Measurements from ENCODE around the gene KCNJ1.
A peak's percentile ranks its signal among the peaks of the same experiment; 100 is the strongest.

The KCNJ1 gene

GRCh38 chr11:128901653-128902514 is 34.8 kb upstream of the KCNJ1 start:
- DNase-seq, result no peak

- no peak for DNase-seq
Measured at GRCh38 chr11:128900468-128900867, 33.4 kb upstream of the KCNJ1 start.

- DNase-seq, result no peak
Measured at GRCh38 chr11:128898580-128899344, 31.7 kb upstream of the KCNJ1 start.

GRCh38 chr11:128897826-128898225 is 30.7 kb upstream of the KCNJ1 start:
- DNase-seq, result no peak

GRCh38 chr11:128896356-128896755 is 29.3 kb upstream of the KCNJ1 start:
- no peak for DNase-seq

- DNase-seq, result no peak
Measured at GRCh38 chr11:128895526-128895925, 28.4 kb upstream of the KCNJ1 start.

- DNase-seq, result no peak
Measured at GRCh38 chr11:128894685-128895084, 27.6 kb upstream of the KCNJ1 start.

- DNase-seq, result no peak
Measured at GRCh38 chr11:128894286-128894681, 27.2 kb upstream of the KCNJ1 start.

- DNase-seq, result no peak
Measured at GRCh38 chr11:128893578-128894285, 26.6 kb upstream of the KCNJ1 start.

GRCh38 chr11:128892866-128893565 is 25.9 kb upstream of the KCNJ1 start:
- DNase-seq, result no peak

- DNase-seq, result no peak
Measured at GRCh38 chr11:128891913-128892398, 24.9 kb upstream of the KCNJ1 start.

GRCh38 chr11:128890543-128891368 is 23.7 kb upstream of the KCNJ1 start, which contains the start of gene KCNJ5:
Gene KCNJ5, plus strand, starts transcription at chr11:128891356. Its CDS starts 19,918 bp downstream, at chr11:128911274.
- DNase-seq, result no peak

GRCh38 chr11:128890216-128890542 is 23.1 kb upstream of the KCNJ1 start:
- DNase-seq, result no peak

GRCh38 chr11:128889657-128890213 is 22.6 kb upstream of the KCNJ1 start:
- DNase-seq, result no peak

- DNase-seq, result no peak
Measured at GRCh38 chr11:128888034-128888985, 21.2 kb upstream of the KCNJ1 start.

- DNase-seq, result peak; percentile 21
Measured at GRCh38 chr11:128886406-128887124, 19.5 kb upstream of the KCNJ1 start.

- DNase-seq, result peak; percentile 77
Measured at GRCh38 chr11:128884703-128885338, 17.7 kb upstream of the KCNJ1 start.

GRCh38 chr11:128884054-128884453 is 17.0 kb upstream of the KCNJ1 start:
- no peak for DNase-seq

GRCh38 chr11:128882451-128882850 is 15.4 kb upstream of the KCNJ1 start:
- DNase-seq, result no peak
